Measurements from ENCODE around the gene FGFR4.

DNA sequence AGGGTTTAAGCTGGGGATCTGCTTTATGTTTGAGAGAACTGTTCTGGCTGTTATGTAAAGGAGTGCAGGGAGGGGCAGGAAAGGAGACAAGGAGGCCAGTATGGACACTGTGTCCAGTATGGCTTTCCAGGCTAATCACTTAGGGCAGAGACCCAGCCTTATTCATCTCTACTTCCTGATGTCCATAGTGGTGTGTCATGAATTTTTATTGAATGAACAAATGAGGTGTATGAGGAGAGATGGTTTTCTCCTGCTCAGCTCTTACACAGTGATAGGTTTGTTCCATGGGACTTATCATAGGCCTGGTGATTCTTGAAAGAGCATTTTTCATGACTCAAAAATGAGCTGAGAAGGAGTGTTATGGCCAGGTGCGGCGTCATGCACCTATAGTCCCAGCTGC lies 20.5 kb upstream of the FGFR4 start:
- TF ChIP-seq POLR2AphosphoS5 (IDR thresholded peaks at IDR 0.05) (no peak), POLR2A (IDR thresholded peaks at IDR 0.05) (no peak)
- TF ChIP-seq, protein P1, sequence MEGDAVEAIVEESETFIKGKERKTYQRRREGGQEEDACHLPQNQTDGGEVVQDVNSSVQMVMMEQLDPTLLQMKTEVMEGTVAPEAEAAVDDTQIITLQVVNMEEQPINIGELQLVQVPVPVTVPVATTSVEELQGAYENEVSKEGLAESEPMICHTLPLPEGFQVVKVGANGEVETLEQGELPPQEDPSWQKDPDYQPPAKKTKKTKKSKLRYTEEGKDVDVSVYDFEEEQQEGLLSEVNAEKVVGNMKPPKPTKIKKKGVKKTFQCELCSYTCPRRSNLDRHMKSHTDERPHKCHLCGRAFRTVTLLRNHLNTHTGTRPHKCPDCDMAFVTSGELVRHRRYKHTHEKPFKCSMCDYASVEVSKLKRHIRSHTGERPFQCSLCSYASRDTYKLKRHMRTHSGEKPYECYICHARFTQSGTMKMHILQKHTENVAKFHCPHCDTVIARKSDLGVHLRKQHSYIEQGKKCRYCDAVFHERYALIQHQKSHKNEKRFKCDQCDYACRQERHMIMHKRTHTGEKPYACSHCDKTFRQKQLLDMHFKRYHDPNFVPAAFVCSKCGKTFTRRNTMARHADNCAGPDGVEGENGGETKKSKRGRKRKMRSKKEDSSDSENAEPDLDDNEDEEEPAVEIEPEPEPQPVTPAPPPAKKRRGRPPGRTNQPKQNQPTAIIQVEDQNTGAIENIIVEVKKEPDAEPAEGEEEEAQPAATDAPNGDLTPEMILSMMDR (IDR thresholded peaks at IDR 0.05), result no peak

Measured in transverse colon (tissue), 4 donors.